SK-N-SH (cell line): Measurements from ENCODE around the gene RAB3GAP2.

ENCODE experiments used
- CTCF ChIP-seq: fragments of 200-600 bp; sonication (generic); IDR thresholded peaks from 2 replicates; pipeline ENCODE4 v1.6.1; 2017; ENCODE audit warnings: antibody characterized with exemption, mild to moderate bottlenecking, moderate library complexity
- EP300 ChIP-seq, 2 experiments: IDR thresholded peaks; 2 replicates each; pipeline versions ENCODE4 v1.4.0 to v1.6.1; 2012; ENCODE audit warnings: borderline replicate concordance in 1 of 2, low read depth in 1 of 2, low read length in 1 of 2
- IRF3 ChIP-seq: fragments of 150-350 bp; IDR thresholded peaks from 2 replicates; pipeline ENCODE4 v1.6.1; 2016; ENCODE audit warnings: mild to moderate bottlenecking, low read depth, low read length
- JUND ChIP-seq: IDR thresholded peaks from 2 replicates; pipeline ENCODE4 v1.4.0; 2012
- POLR2AphosphoS5 ChIP-seq: IDR thresholded peaks from 2 replicates; pipeline ENCODE4 v1.6.1; 2012; ENCODE audit warnings: low read depth, low read length
- SIN3A ChIP-seq: IDR thresholded peaks from 2 replicates; pipeline ENCODE4 v1.6.1; 2012; ENCODE audit warnings: low read depth, mild to moderate bottlenecking, low read length, moderate library complexity, borderline replicate concordance
- TAF1 ChIP-seq: IDR thresholded peaks from 2 replicates; pipeline ENCODE4 v1.6.1; 2012; ENCODE audit warnings: low read depth, mild to moderate bottlenecking, low read length, moderate library complexity, borderline replicate concordance

GRCh38 chr1:220301630-220302029, 29.4 kb upstream of the RAB3GAP2 start:
- TF ChIP-seq CTCF (no peak), TAF1 (no peak), POLR2AphosphoS5 (no peak), JUND (no peak), EP300 (IDR thresholded peaks at IDR 0.05; ENCODE audit: borderline replicate concordance in 1 of 2, low read depth in 1 of 2, low read length in 1 of 2) (no peak), SIN3A (no peak), IRF3 (no peak)
